NCI-H2107 (cell line): ENCODE results near the gene OSBPL10.

Source experiments
- DNase-seq: peaks from one replicate; lab custom pipeline; 2025; lab: John Stamatoyannopoulos, UW

Gene OSBPL10

GRCh38 chr3:31661993-31662670 lies 318.9 kb downstream of the OSBPL10 start:
- no peak for DNase-seq

- no peak for DNase-seq
These were observed 319.8 kb downstream of the OSBPL10 start for GRCh38 chr3:31661286-31661685.

- DNase-seq, result no peak
These were observed 321.8 kb downstream of the OSBPL10 start for GRCh38 chr3:31659246-31659645.

GRCh38 chr3:31654998-31655397 lies 326.1 kb downstream of the OSBPL10 start:
- no peak for DNase-seq

- DNase-seq, result no peak
These were observed 327.6 kb downstream of the OSBPL10 start for GRCh38 chr3:31653464-31653863.

GRCh38 chr3:31652296-31652695 lies 328.8 kb downstream of the OSBPL10 start:
- DNase-seq, result no peak

GRCh38 chr3:31648286-31648968 lies 332.6 kb downstream of the OSBPL10 start:
- DNase-seq, result no peak

- no peak for DNase-seq
These were observed 335.8 kb downstream of the OSBPL10 start for GRCh38 chr3:31645256-31645655.

- DNase-seq, result no peak
These were observed 341.2 kb downstream of the OSBPL10 start for GRCh38 chr3:31639828-31640227.

- no peak for DNase-seq
These were observed 344.2 kb downstream of the OSBPL10 start for GRCh38 chr3:31636694-31637442.

GRCh38 chr3:31636049-31636448 lies 345.0 kb downstream of the OSBPL10 start:
- no peak for DNase-seq

GRCh38 chr3:31635545-31635944 lies 345.5 kb downstream of the OSBPL10 start:
- no peak for DNase-seq

- DNase-seq, result no peak
These were observed 346.6 kb downstream of the OSBPL10 start for GRCh38 chr3:31634476-31634875.

GRCh38 chr3:31629054-31629453 lies 352.0 kb downstream of the OSBPL10 start:
- no peak for DNase-seq

GRCh38 chr3:31625358-31625757 lies 355.7 kb downstream of the OSBPL10 start:
- no peak for DNase-seq

GRCh38 chr3:31624083-31624709 lies 356.9 kb downstream of the OSBPL10 start:
- DNase-seq, result no peak

GRCh38 chr3:31622636-31623288 lies 358.3 kb downstream of the OSBPL10 start:
- no peak for DNase-seq

GRCh38 chr3:31621314-31621713 lies 359.7 kb downstream of the OSBPL10 start:
- no peak for DNase-seq

GRCh38 chr3:31620656-31621055 lies 360.4 kb downstream of the OSBPL10 start:
- DNase-seq, result no peak

GRCh38 chr3:31616711-31617110 lies 364.4 kb downstream of the OSBPL10 start:
- DNase-seq, result no peak

GRCh38 chr3:31615071-31615875 lies 365.8 kb downstream of the OSBPL10 start:
- no peak for DNase-seq
